HUES48 (cell line): ENCODE data around the gene CABP4.
A peak's percentile ranks its signal among the peaks of the same experiment; 100 is the strongest.
"Not testable (repeated sequence)": the region's sequence is repeated elsewhere in the genome, so short reads cannot be mapped to it uniquely, and the experiment has no call there.

Experiments used
- H3K27ac ChIP-seq: one replicate; pipeline ENCODE4 v1.7.0; 2013; ENCODE audit warnings: low read depth, low read length, inconsistent platforms
- H3K27me3 ChIP-seq: 2 replicates; pipeline ENCODE4 v1.6.1; 2013; ENCODE audit warnings: mild to moderate bottlenecking, low read length; ENCODE audit not compliant: control insufficient read depth, insufficient read depth
- H3K36me3 ChIP-seq: 2 replicates; pipeline ENCODE4 v1.6.1; 2013; ENCODE audit warnings: low read length; ENCODE audit not compliant: control insufficient read depth, insufficient read depth
- H3K4me1 ChIP-seq: 2 replicates; pipeline ENCODE4 v1.6.1; 2013; ENCODE audit warnings: mild to moderate bottlenecking, low read length; ENCODE audit not compliant: control insufficient read depth, insufficient read depth
- H3K4me3 ChIP-seq: 2 replicates; pipeline ENCODE4 v1.5.1; 2013; ENCODE audit warnings: mild to moderate bottlenecking, low read depth, low read length
- H3K9ac ChIP-seq: 2 replicates; pipeline ENCODE4 v1.6.1; 2013; ENCODE audit warnings: mild to moderate bottlenecking, low read depth, low read length, moderate library complexity
- H3K9me3 ChIP-seq: 2 replicates; pipeline ENCODE4 v1.6.1; 2013; ENCODE audit warnings: low read length; ENCODE audit not compliant: control insufficient read depth, insufficient read depth

Gene CABP4

GRCh38 chr11:67420646-67421429 is 34.3 kb upstream of the CABP4 start:
- no peaks in the 10 kb centered on the region; the same call in 1 of the 2 replicates for H3K27me3 ChIP-seq
- peaks cover 4% of the 10 kb centered on the region; the same call in 1 of the 2 replicates for H3K4me1 ChIP-seq
- H3K36me3 ChIP-seq = no peaks in the 10 kb centered on the region
- peak overlapping the region; percentile 54; the same call in 1 of the 2 replicates for H3K9ac ChIP-seq
- peak overlapping the region; percentile 56 for H3K27ac ChIP-seq
- H3K4me3 ChIP-seq = peak overlapping the region; percentile 65
- H3K9me3 ChIP-seq = no peaks in the 10 kb centered on the region

GRCh38 chr11:67421430-67422031 is 33.6 kb upstream of the CABP4 start:
- Histone ChIP-seq H3K36me3 (no peaks in the 10 kb centered on the region), H3K27ac (no peak overlapping the region), H3K9me3 (no peaks in the 10 kb centered on the region), H3K9ac (no peak overlapping the region), H3K4me1 (no peaks in the 10 kb centered on the region), H3K4me3 (peak overlapping the region; percentile 48), H3K27me3 (no peaks in the 10 kb centered on the region; the same call in 1 of the 2 replicates)

- H3K36me3 ChIP-seq = no peaks in the 10 kb centered on the region
- H3K9me3 ChIP-seq = no peaks in the 10 kb centered on the region
- H3K4me3 ChIP-seq = no peak overlapping the region
- no peak overlapping the region for H3K27ac ChIP-seq
- H3K27me3 ChIP-seq = no peaks in the 10 kb centered on the region; the same call in 1 of the 2 replicates
- H3K9ac ChIP-seq = no peak overlapping the region
- 0 out of 2 replicates have a peak, but pooled peaks cover 4% of the 10 kb centered on the region for H3K4me1 ChIP-seq
Observed at GRCh38 chr11:67422891-67423290, 32.3 kb upstream of the CABP4 start.

- Histone ChIP-seq H3K9ac (no peak overlapping the region), H3K4me1 (0 out of 2 replicates have a peak, but pooled peaks cover 4% of the 10 kb centered on the region), H3K27ac (no peak overlapping the region), H3K36me3 (no peaks in the 10 kb centered on the region), H3K9me3 (no peaks in the 10 kb centered on the region), H3K4me3 (no peak overlapping the region), H3K27me3 (no peaks in the 10 kb centered on the region; the same call in 1 of the 2 replicates)
Observed at GRCh38 chr11:67423466-67423865, 31.7 kb upstream of the CABP4 start.

GRCh38 chr11:67423891-67424613 is 31.1 kb upstream of the CABP4 start:
- Histone ChIP-seq H3K4me1 (0 out of 2 replicates have a peak, but pooled peaks cover 4% of the 10 kb centered on the region), H3K36me3 (no peaks in the 10 kb centered on the region), H3K4me3 (no peak overlapping the region), H3K27me3 (no peaks in the 10 kb centered on the region; the same call in 1 of the 2 replicates), H3K9me3 (no peaks in the 10 kb centered on the region), H3K27ac (no peak overlapping the region), H3K9ac (no peak overlapping the region)

- not testable (repeated sequence) for H3K4me1 ChIP-seq, H3K9me3 ChIP-seq, H3K27me3 ChIP-seq
- peak overlapping the region; percentile 89 for H3K4me3 ChIP-seq
- H3K9ac ChIP-seq = peak overlapping the region; percentile 12; the same call in 1 of the 2 replicates
- H3K27ac ChIP-seq = peak overlapping the region; percentile 42
- peaks cover 12% of the 10 kb centered on the region for H3K36me3 ChIP-seq
Observed at GRCh38 chr11:67427364-67427859, 27.7 kb upstream of the CABP4 start.

- Histone ChIP-seq H3K27me3 (no peaks in the 10 kb centered on the region), H3K4me1 (0 out of 2 replicates have a peak, but pooled peaks cover 4% of the 10 kb centered on the region), H3K4me3 (peak within 1 kb of the TSS; percentile 89), H3K9ac (peak within 1 kb of the TSS; percentile 64), H3K27ac (peak within 1 kb of the TSS; percentile 67), H3K36me3 (peaks cover 21% of the 10 kb centered on the region), H3K9me3 (no peaks in the 10 kb centered on the region)
Observed at GRCh38 chr11:67428052-67429001, 26.8 kb upstream of the CABP4 start, which contains the start of gene RPS6KB2. TSS of gene RPS6KB2 (plus strand) at chr11:67428494. CDS start at chr11:67428546, 52 bp downstream.

GRCh38 chr11:67429038-67429668 is 26.0 kb upstream of the CABP4 start:
- H3K27ac ChIP-seq = no peak overlapping the region
- peak overlapping the region; percentile 89 for H3K4me3 ChIP-seq
- peaks cover 29% of the 10 kb centered on the region for H3K36me3 ChIP-seq
- H3K9ac ChIP-seq = no peak overlapping the region
- 0 out of 2 replicates have a peak, but pooled peaks cover 4% of the 10 kb centered on the region for H3K4me1 ChIP-seq
- no peaks in the 10 kb centered on the region for H3K9me3 ChIP-seq
- no peaks in the 10 kb centered on the region for H3K27me3 ChIP-seq

GRCh38 chr11:67429722-67430121 is 25.4 kb upstream of the CABP4 start:
- Histone ChIP-seq H3K27ac (no peak overlapping the region), H3K9me3 (no peaks in the 10 kb centered on the region), H3K9ac (no peak overlapping the region), H3K4me3 (no peak overlapping the region), H3K4me1 (0 out of 2 replicates have a peak, but pooled peaks cover 4% of the 10 kb centered on the region), H3K36me3 (peaks cover 35% of the 10 kb centered on the region), H3K27me3 (no peaks in the 10 kb centered on the region)
